A673 (cell line): ENCODE results near the gene PRR33. TPM values are rescaled to one million over a fixed set of nuclear protein-coding genes. Genes with fewer than 3 reads are reported as not detected.

Source experiments
- BruUV-seq: library from RNA; stranded (reverse); fragments of 400-500 nt; replicated peaks from 2 replicates; lab custom pipeline; 2021; lab: Mats Ljungman, UMichigan
- CTCF ChIA-PET: fragments of 300-600 bp; sonication (Branson Sonifier 250); formaldehyde crosslinking; loops from one replicate; lab custom pipeline; 2022; ENCODE audit warnings: antibody characterized with exemption; lab: Charles Lee
- POLR2A ChIA-PET: fragments of 300-600 bp; sonication (Branson Sonifier 250); formaldehyde crosslinking; loops from one replicate; lab custom pipeline; 2022; ENCODE audit warnings: antibody characterized with exemption; ENCODE audit not compliant: low non-redundant PET; lab: Charles Lee
- DNase-seq: peaks from one replicate; pipeline ENCODE4 v3.0.0-alpha.2; 2015; ENCODE audit warnings: low spot score
- H3K27ac ChIP-seq: fragments of 200-600 bp; sonication (generic); 2 replicates; pipeline ENCODE4 v1.5.1; 2016; ENCODE audit warnings: mixed run types, low read depth, mild to moderate bottlenecking, mixed read lengths, antibody characterized with exemption, low read length; ENCODE audit not compliant: poor library complexity, severe bottlenecking
- H3K27me3 ChIP-seq: fragments of 200-600 bp; sonication (generic); replicated peaks from 2 replicates; pipeline ENCODE4 v1.6.1; 2017; ENCODE audit warnings: mixed run types, low read depth, mild to moderate bottlenecking, mixed read lengths, antibody characterized with exemption, low read length; ENCODE audit not compliant: insufficient read depth, poor library complexity
- H3K36me3 ChIP-seq: fragments of 200-600 bp; sonication (generic); 2 replicates; pipeline ENCODE4 v1.6.1; 2016; ENCODE audit warnings: mixed run types, mild to moderate bottlenecking, mixed read lengths, antibody characterized with exemption, low read length; ENCODE audit not compliant: insufficient read depth, poor library complexity, severe bottlenecking
- H3K4me1 ChIP-seq: fragments of 200-600 bp; sonication (generic); 2 replicates; pipeline ENCODE4 v1.6.1; 2017; ENCODE audit warnings: mixed run types, mild to moderate bottlenecking, mixed read lengths, antibody characterized with exemption, low read length; ENCODE audit not compliant: insufficient read depth, poor library complexity, severe bottlenecking
- H3K4me3 ChIP-seq: fragments of 200-600 bp; sonication (generic); 2 replicates; pipeline ENCODE4 v1.5.1; 2016; ENCODE audit warnings: low read depth, mixed run types, mild to moderate bottlenecking, mixed read lengths, low read length; ENCODE audit not compliant: poor library complexity, severe bottlenecking
- H3K9me3 ChIP-seq: fragments of 200-600 bp; sonication (generic); 2 replicates; pipeline ENCODE4 v1.6.1; 2016; ENCODE audit warnings: mixed run types, low read depth, mild to moderate bottlenecking, mixed read lengths, antibody characterized with exemption, low read length; ENCODE audit not compliant: poor library complexity, severe bottlenecking
- CTCF ChIP-seq: fragments of 300-800, 200-600 bp; sonication (generic); conservative IDR thresholded peaks from 2 replicates; pipeline ENCODE4 v1.5.1; 2017; ENCODE audit warnings: low read depth, mild to moderate bottlenecking, antibody characterized with exemption, low read length, moderate library complexity, mixed read lengths
- EZH2 ChIP-seq: fragments of 200-600 bp; sonication (generic); IDR thresholded peaks from 2 replicates; pipeline ENCODE4 v1.6.1; 2017; ENCODE audit warnings: borderline replicate concordance, low read depth, mild to moderate bottlenecking, mixed read lengths, antibody characterized with exemption, low read length; ENCODE audit not compliant: poor library complexity, severe bottlenecking
- intact Hi-C: fragments of 100-400 bp; cut with micrococcal nuclease; formaldehyde crosslinking; loops from one replicate; pipeline ENCODE4 v1.10.0; 2022; ENCODE audit not compliant: unreplicated experiment
- total RNA-seq: library from RNA; stranded (reverse); gene quantifications from 2 replicates; pipeline ENCODE4 v1.2.3, GENCODE V29; 2021

Gene PRR33
- total RNA-seq, 1 experiment from 2014 or later, result not detected

GRCh38 chr11:1919391-1920127 lies 27.9 kb upstream of the PRR33 start, which contains the start of gene TNNT3:
Gene TNNT3, plus strand, starts transcription at chr11:1919703. Its CDS starts 3,172 bp downstream, at chr11:1922875.
- no peaks in the 10 kb centered on the region for H3K9me3 ChIP-seq
- H3K4me1 ChIP-seq, result no peaks in the 10 kb centered on the region
- POLR2A ChIA-PET, result no interaction called here
- H3K36me3 ChIP-seq, result no peaks in the 10 kb centered on the region
- CTCF ChIA-PET, result no interaction called here
- BruUV-seq, result no TSS peak
- intact Hi-C loops, result loop anchor here (5.0 kb wide), 1 partner anchor 37 kb away; no protein-coding TSS in a partner anchor
- no peak within 1 kb of the TSS for H3K4me3 ChIP-seq
- no peak for DNase-seq
- H3K27ac ChIP-seq, result no peak within 1 kb of the TSS
- TF ChIP-seq EZH2 (no peak), CTCF (no peak)
- no peaks in the 10 kb centered on the region for H3K27me3 ChIP-seq

- DNase-seq, result no peak
Measured at GRCh38 chr11:1918436-1919315, 27.0 kb upstream of the PRR33 start.

More at GRCh38 chr11:1918436-1919315, 27.0 kb upstream of the PRR33 start:
- BruUV-seq, result no TSS peak
- no peaks in the 10 kb centered on the region for H3K36me3 ChIP-seq
- H3K27me3 ChIP-seq, result no peaks in the 10 kb centered on the region
- no peak for TF ChIP-seq EZH2
- TF ChIP-seq CTCF, result no peak
- H3K27ac ChIP-seq, result no peak overlapping the region
- intact Hi-C loops, result no loop called here
- H3K4me1 ChIP-seq, result no peaks in the 10 kb centered on the region
- CTCF ChIA-PET, result no interaction called here
- POLR2A ChIA-PET, result no interaction called here
- H3K9me3 ChIP-seq, result no peaks in the 10 kb centered on the region
- H3K4me3 ChIP-seq, result no peak overlapping the region
